ENCODE results near the gene LRRK1. TPM values are rescaled to one million over a fixed set of nuclear protein-coding genes. Genes with fewer than 3 reads are reported as not detected.

Gene LRRK1
- total RNA-seq, 1 donor: 5.5 TPM

- H3K27me3 ChIP-seq (ENCODE audit: insufficient read depth, low read length): no peaks in the 10 kb centered on the region
- H3K4me3 ChIP-seq (ENCODE audit: low read length): no peak overlapping the region
- H3K4me1 ChIP-seq (ENCODE audit: insufficient read depth, low read length): no peaks in the 10 kb centered on the region
- no peaks in the 10 kb centered on the region for H3K9me3 ChIP-seq (ENCODE audit: low read depth, low read length)
These were observed 187.9 kb downstream of the LRRK1 start for GRCh38 chr15:101107101-101107500.

GRCh38 chr15:101107625-101108460 lies 188.7 kb downstream of the LRRK1 start:
- H3K4me1 ChIP-seq (ENCODE audit: insufficient read depth, low read length): no peaks in the 10 kb centered on the region
- no peaks in the 10 kb centered on the region for H3K9me3 ChIP-seq (ENCODE audit: low read depth, low read length)
- H3K4me3 ChIP-seq (ENCODE audit: low read length): no peak overlapping the region
- no peaks in the 10 kb centered on the region for H3K27me3 ChIP-seq (ENCODE audit: insufficient read depth, low read length)

- Histone ChIP-seq H3K27me3 (ENCODE audit: insufficient read depth, low read length) (no peaks in the 10 kb centered on the region), H3K9me3 (ENCODE audit: low read depth, low read length) (no peaks in the 10 kb centered on the region), H3K4me1 (ENCODE audit: insufficient read depth, low read length) (no peaks in the 10 kb centered on the region), H3K4me3 (ENCODE audit: low read length) (no peak overlapping the region)
These were observed 189.3 kb downstream of the LRRK1 start for GRCh38 chr15:101108461-101108775.

- Histone ChIP-seq H3K4me1 (ENCODE audit: insufficient read depth, low read length) (no peaks in the 10 kb centered on the region), H3K4me3 (ENCODE audit: low read length) (no peak overlapping the region), H3K9me3 (ENCODE audit: low read depth, low read length) (no peaks in the 10 kb centered on the region), H3K27me3 (ENCODE audit: insufficient read depth, low read length) (no peaks in the 10 kb centered on the region)
These were observed 189.6 kb downstream of the LRRK1 start for GRCh38 chr15:101108791-101109190.

- H3K4me1 ChIP-seq (ENCODE audit: insufficient read depth, low read length): peaks cover 4% of the 10 kb centered on the region
- no peak overlapping the region for H3K4me3 ChIP-seq (ENCODE audit: low read length)
- no peaks in the 10 kb centered on the region for H3K27me3 ChIP-seq (ENCODE audit: insufficient read depth, low read length)
- no peaks in the 10 kb centered on the region for H3K9me3 ChIP-seq (ENCODE audit: low read depth, low read length)
These were observed 191.8 kb downstream of the LRRK1 start for GRCh38 chr15:101110681-101111569.

GRCh38 chr15:101111570-101112262 lies 192.6 kb downstream of the LRRK1 start:
- no peaks in the 10 kb centered on the region for H3K27me3 ChIP-seq (ENCODE audit: insufficient read depth, low read length)
- H3K4me3 ChIP-seq (ENCODE audit: low read length): no peak overlapping the region
- no peaks in the 10 kb centered on the region for H3K9me3 ChIP-seq (ENCODE audit: low read depth, low read length)
- peaks cover 12% of the 10 kb centered on the region for H3K4me1 ChIP-seq (ENCODE audit: insufficient read depth, low read length)

GRCh38 chr15:101112336-101113113 lies 193.4 kb downstream of the LRRK1 start:
- Histone ChIP-seq H3K4me1 (ENCODE audit: insufficient read depth, low read length) (peaks cover 13% of the 10 kb centered on the region), H3K27me3 (ENCODE audit: insufficient read depth, low read length) (no peaks in the 10 kb centered on the region), H3K9me3 (ENCODE audit: low read depth, low read length) (no peaks in the 10 kb centered on the region), H3K4me3 (ENCODE audit: low read length) (no peak overlapping the region)

- Histone ChIP-seq H3K27me3 (ENCODE audit: insufficient read depth, low read length) (no peaks in the 10 kb centered on the region), H3K4me1 (ENCODE audit: insufficient read depth, low read length) (peaks cover 13% of the 10 kb centered on the region), H3K4me3 (ENCODE audit: low read length) (no peak overlapping the region), H3K9me3 (ENCODE audit: low read depth, low read length) (no peaks in the 10 kb centered on the region)
These were observed 194.2 kb downstream of the LRRK1 start for GRCh38 chr15:101113114-101114005.

GRCh38 chr15:101114166-101114565 lies 195.0 kb downstream of the LRRK1 start:
- peaks cover 13% of the 10 kb centered on the region for H3K4me1 ChIP-seq (ENCODE audit: insufficient read depth, low read length)
- no peak overlapping the region for H3K4me3 ChIP-seq (ENCODE audit: low read length)
- H3K27me3 ChIP-seq (ENCODE audit: insufficient read depth, low read length): no peaks in the 10 kb centered on the region
- H3K9me3 ChIP-seq (ENCODE audit: low read depth, low read length): no peaks in the 10 kb centered on the region

GRCh38 chr15:101114610-101115009 lies 195.5 kb downstream of the LRRK1 start:
- H3K9me3 ChIP-seq (ENCODE audit: low read depth, low read length): no peaks in the 10 kb centered on the region
- peaks cover 13% of the 10 kb centered on the region for H3K4me1 ChIP-seq (ENCODE audit: insufficient read depth, low read length)
- H3K27me3 ChIP-seq (ENCODE audit: insufficient read depth, low read length): no peaks in the 10 kb centered on the region
- no peak overlapping the region for H3K4me3 ChIP-seq (ENCODE audit: low read length)

GRCh38 chr15:101115393-101115785 lies 196.2 kb downstream of the LRRK1 start:
- Histone ChIP-seq H3K4me1 (ENCODE audit: insufficient read depth, low read length) (peaks cover 13% of the 10 kb centered on the region), H3K27me3 (ENCODE audit: insufficient read depth, low read length) (no peaks in the 10 kb centered on the region), H3K4me3 (ENCODE audit: low read length) (no peak overlapping the region), H3K9me3 (ENCODE audit: low read depth, low read length) (no peaks in the 10 kb centered on the region)

GRCh38 chr15:101115786-101116680 lies 196.9 kb downstream of the LRRK1 start:
- no peaks in the 10 kb centered on the region for H3K9me3 ChIP-seq (ENCODE audit: low read depth, low read length)
- no peaks in the 10 kb centered on the region for H3K27me3 ChIP-seq (ENCODE audit: insufficient read depth, low read length)
- peaks cover 15% of the 10 kb centered on the region for H3K4me1 ChIP-seq (ENCODE audit: insufficient read depth, low read length)
- H3K4me3 ChIP-seq (ENCODE audit: low read length): no peak overlapping the region

- Histone ChIP-seq H3K9me3 (ENCODE audit: low read depth, low read length) (no peaks in the 10 kb centered on the region), H3K27me3 (ENCODE audit: insufficient read depth, low read length) (no peaks in the 10 kb centered on the region), H3K4me1 (ENCODE audit: insufficient read depth, low read length) (peaks cover 21% of the 10 kb centered on the region), H3K4me3 (ENCODE audit: low read length) (no peak overlapping the region)
These were observed 197.5 kb downstream of the LRRK1 start for GRCh38 chr15:101116681-101116976.
